Stimulated activated naive B cell treated with anti-CD40 and anti-IgM and Interleukin-4, amounts not matched to agents 10 μg/mL and 1 μg/mL and 100 μg/mL, for 72 hours (primary cell): Measurements from ENCODE around the gene GNAT1.

ENCODE experiments used
- ATAC-seq, 2 donors: fragments of 150-1000 bp; cut with Tn5 transposase; replicated peaks; 2 replicates each; pipeline ENCODE4 v1.10.0; 2021; ENCODE audit warnings: moderate library complexity in 1 of 2
- DNase-seq: peaks from one replicate; pipeline ENCODE4 v3.0.0; 2021
- H3K27ac Mint-ChIP-seq: one replicate; pipeline ENCODE4 v1.8.0; 2022; ENCODE audit warnings: mild to moderate bottlenecking, mixed read lengths
- H3K27me3 Mint-ChIP-seq, 2 donors: one replicate each; pipeline ENCODE4 v1.8.0; 2022; ENCODE audit warnings: mixed read lengths in 2 of 2
- H3K36me3 Mint-ChIP-seq, 2 donors: one replicate each; pipeline ENCODE4 v1.8.0; 2022; ENCODE audit warnings: mixed read lengths in 2 of 2, mild to moderate bottlenecking in 1 of 2
- H3K4me1 Mint-ChIP-seq, 2 donors: one replicate each; pipeline ENCODE4 v1.8.0; 2022; ENCODE audit warnings: mixed read lengths in 2 of 2, mild to moderate bottlenecking in 1 of 2
- H3K4me3 Mint-ChIP-seq, 2 donors: one replicate each; pipeline ENCODE4 v1.8.0; 2022; ENCODE audit warnings: mild to moderate bottlenecking in 2 of 2, mixed read lengths in 2 of 2, moderate library complexity in 1 of 2
- H3K9me3 Mint-ChIP-seq, 2 donors: one replicate each; pipeline ENCODE4 v1.8.0; 2022; ENCODE audit warnings: mixed read lengths in 2 of 2, mild to moderate bottlenecking in 1 of 2

Gene GNAT1

GRCh38 chr3:50194128-50194902, 2.9 kb downstream of the GNAT1 start:
- Mint-ChIP-seq H3K27ac (no peak overlapping the region), H3K9me3 (no peaks in the 10 kb centered on the region), H3K4me1 (peaks cover 11 to 23% of the 10 kb centered on the region in 2 donors), H3K27me3 (peaks cover 16 to 39% of the 10 kb centered on the region in 2 donors), H3K4me3 (peak overlapping the region in 1 of 2 donors; percentile 30), H3K36me3 (no peaks in the 10 kb centered on the region)
- peak; percentile 62 for DNase-seq
- peak; percentile 67 to 71 for ATAC-seq

- ATAC-seq, result peak; percentile 44 to 45
- H3K27ac Mint-ChIP-seq, result no peak overlapping the region
- H3K36me3 Mint-ChIP-seq, result no peaks in the 10 kb centered on the region
- peaks cover 10 to 23% of the 10 kb centered on the region in 2 donors for H3K4me1 Mint-ChIP-seq
- peak overlapping the region; percentile 30 to 32 for H3K4me3 Mint-ChIP-seq
- no peak for DNase-seq
- no peaks in the 10 kb centered on the region for H3K9me3 Mint-ChIP-seq
- peaks cover 16 to 39% of the 10 kb centered on the region in 2 donors for H3K27me3 Mint-ChIP-seq
Observed at GRCh38 chr3:50194903-50195500, 3.6 kb downstream of the GNAT1 start.

- H3K9me3 Mint-ChIP-seq, result no peaks in the 10 kb centered on the region
- no peak overlapping the region for H3K27ac Mint-ChIP-seq
- ATAC-seq, result no peak
- peaks cover 10 to 23% of the 10 kb centered on the region in 2 donors for H3K4me1 Mint-ChIP-seq
- no peak overlapping the region for H3K4me3 Mint-ChIP-seq
- peaks cover 17 to 41% of the 10 kb centered on the region in 2 donors for H3K27me3 Mint-ChIP-seq
- no peak for DNase-seq
- no peaks in the 10 kb centered on the region for H3K36me3 Mint-ChIP-seq
Observed at GRCh38 chr3:50195501-50196252, 4.3 kb downstream of the GNAT1 start.

- DNase-seq (no peak), ATAC-seq (no peak)
- H3K4me1 Mint-ChIP-seq, result peaks cover 7 to 23% of the 10 kb centered on the region in 2 donors
- H3K27me3 Mint-ChIP-seq, result peaks cover 24 to 43% of the 10 kb centered on the region in 2 donors
- no peak overlapping the region for H3K27ac Mint-ChIP-seq
- no peaks in the 10 kb centered on the region for H3K36me3 Mint-ChIP-seq
- no peaks in the 10 kb centered on the region for H3K9me3 Mint-ChIP-seq
- H3K4me3 Mint-ChIP-seq, result no peak overlapping the region
Observed at GRCh38 chr3:50196253-50196801, 4.9 kb downstream of the GNAT1 start.

GRCh38 chr3:50201573-50202315, 10.3 kb downstream of the GNAT1 start:
- DNase-seq, result no peak
- H3K4me3 Mint-ChIP-seq, result no peak overlapping the region
- H3K9me3 Mint-ChIP-seq, result no peaks in the 10 kb centered on the region
- H3K27me3 Mint-ChIP-seq, result peaks cover 42 to 62% of the 10 kb centered on the region in 2 donors
- H3K4me1 Mint-ChIP-seq, result peaks cover 5% of the 10 kb centered on the region in 2 donors
- H3K27ac Mint-ChIP-seq, result no peak overlapping the region
- H3K36me3 Mint-ChIP-seq, result no peaks in the 10 kb centered on the region
- no peak for ATAC-seq

GRCh38 chr3:50202353-50203112, 11.1 kb downstream of the GNAT1 start:
- ATAC-seq, result no peak
- Mint-ChIP-seq H3K4me1 (peaks cover 5% of the 10 kb centered on the region in 2 donors), H3K27me3 (peaks cover 45 to 68% of the 10 kb centered on the region in 2 donors), H3K4me3 (no peak overlapping the region), H3K36me3 (no peaks in the 10 kb centered on the region), H3K9me3 (no peaks in the 10 kb centered on the region), H3K27ac (no peak overlapping the region)
- DNase-seq, result no peak

GRCh38 chr3:50203113-50203808, 11.9 kb downstream of the GNAT1 start:
- Mint-ChIP-seq H3K4me1 (peaks cover 5% of the 10 kb centered on the region in 2 donors), H3K4me3 (no peak overlapping the region)

GRCh38 chr3:50203809-50204803, 12.7 kb downstream of the GNAT1 start:
- Mint-ChIP-seq H3K4me3 (no peak overlapping the region), H3K27ac (no peak overlapping the region), H3K4me1 (peaks cover 5% of the 10 kb centered on the region in 2 donors), H3K27me3 (peaks cover 51 to 73% of the 10 kb centered on the region in 2 donors), H3K9me3 (no peaks in the 10 kb centered on the region), H3K36me3 (no peaks in the 10 kb centered on the region)
- no peak for DNase-seq
- ATAC-seq, result no peak

More at GRCh38 chr3:50203113-50203808, 11.9 kb downstream of the GNAT1 start:
- Mint-ChIP-seq H3K27ac (no peak overlapping the region), H3K27me3 (peaks cover 46 to 74% of the 10 kb centered on the region in 2 donors), H3K36me3 (no peaks in the 10 kb centered on the region), H3K9me3 (no peaks in the 10 kb centered on the region)
- ATAC-seq (no peak), DNase-seq (no peak)

- DNase-seq (no peak), ATAC-seq (peak; percentile 3 to 19)
- peaks cover 52 to 73% of the 10 kb centered on the region in 2 donors for H3K27me3 Mint-ChIP-seq
- peak within 1 kb of the TSS; percentile 17 to 62 for H3K4me3 Mint-ChIP-seq
- H3K9me3 Mint-ChIP-seq, result no peaks in the 10 kb centered on the region
- no peaks in the 10 kb centered on the region for H3K36me3 Mint-ChIP-seq
- no peak within 1 kb of the TSS for H3K27ac Mint-ChIP-seq
- H3K4me1 Mint-ChIP-seq, result peaks cover 5% of the 10 kb centered on the region in 2 donors
Observed at GRCh38 chr3:50204804-50205412, 13.5 kb downstream of the GNAT1 start, which contains the start of gene SLC38A3. TSS of gene SLC38A3 (plus strand) at chr3:50205271. CDS start at chr3:50214200, 8,929 bp downstream.

- ATAC-seq, result peak; percentile 84 to 85
- H3K9me3 Mint-ChIP-seq, result no peaks in the 10 kb centered on the region
- DNase-seq, result no peak
Observed at GRCh38 chr3:50205413-50206276, 14.2 kb downstream of the GNAT1 start.

More at GRCh38 chr3:50205413-50206276, 14.2 kb downstream of the GNAT1 start:
- Mint-ChIP-seq H3K27ac (no peak overlapping the region), H3K27me3 (peaks cover 52 to 72% of the 10 kb centered on the region in 2 donors), H3K4me3 (peak overlapping the region; percentile 17 to 62), H3K36me3 (no peaks in the 10 kb centered on the region), H3K4me1 (peaks cover 5% of the 10 kb centered on the region in 2 donors)
